Lung (tissue), 12 donors: ENCODE results near the gene HCST. TPM values are rescaled to one million over a fixed set of nuclear protein-coding genes. Genes with fewer than 3 reads are reported as not detected.

Source experiments
- ATAC-seq: fragments of 200-7000 bp; cut with Tn5 transposase; one replicate; pipeline ENCODE4 v1.9.1; 2020; ENCODE audit warnings: moderate number of reproducible peaks; ENCODE audit not compliant: insufficient read depth, low FRiP score
- DNase-seq, 3 donors: peaks; one replicate each; pipeline ENCODE4 v3.0.0-alpha.2; 2013 to 2017
- H3K27ac ChIP-seq, 2 donors: one replicate each; pipeline ENCODE4 v1.5.1; 2013; ENCODE audit warnings: mild to moderate bottlenecking in 2 of 2, moderate library complexity in 2 of 2, control low read depth in 1 of 2, inconsistent platforms in 1 of 2, low read depth in 1 of 2, low read length in 1 of 2
- H3K27me3 ChIP-seq, 3 donors: one replicate each; pipeline ENCODE4 v1.5.1; 2013; ENCODE audit warnings: low read length in 2 of 3; ENCODE audit not compliant: control insufficient read depth in 3 of 3, insufficient read depth in 3 of 3
- H3K36me3 ChIP-seq, 4 donors: one replicate each; pipeline ENCODE4 v1.5.1; 2013; ENCODE audit warnings: low read length in 4 of 4, mild to moderate bottlenecking in 1 of 4, moderate library complexity in 1 of 4; ENCODE audit not compliant: control insufficient read depth in 4 of 4, insufficient read depth in 4 of 4
- H3K4me1 ChIP-seq, 5 donors: one replicate each; pipeline ENCODE4 v1.5.1; 2013; ENCODE audit warnings: low read length in 5 of 5, mild to moderate bottlenecking in 2 of 5, moderate library complexity in 1 of 5; ENCODE audit not compliant: control insufficient read depth in 5 of 5, insufficient read depth in 5 of 5
- H3K4me3 ChIP-seq: one replicate; pipeline ENCODE4 v1.5.1; 2013; ENCODE audit warnings: mild to moderate bottlenecking, control low read depth, moderate library complexity
- H3K9ac ChIP-seq, 2 donors: one replicate each; pipeline ENCODE4 v1.5.1; 2013; ENCODE audit warnings: low read length in 2 of 2, control low read depth in 1 of 2; ENCODE audit not compliant: insufficient read depth in 1 of 2
- H3K9me3 ChIP-seq, 4 donors: one replicate each; pipeline ENCODE4 v1.5.1; 2013; ENCODE audit warnings: low read length in 3 of 4, mild to moderate bottlenecking in 1 of 4, moderate library complexity in 1 of 4; ENCODE audit not compliant: control insufficient read depth in 4 of 4, insufficient read depth in 3 of 4
- CTCF ChIP-seq: IDR thresholded peaks from 2 replicates; pipeline ENCODE4 v1.5.1; 2012; ENCODE audit warnings: mild to moderate bottlenecking; ENCODE audit errors: control extremely low read depth, extremely low read depth
- WGBS, 2 donors: extraction: QIAGEN DNeasy Blood & Tissue Kit; methylation state at CpG; one replicate each; pipeline ENCODE4 v1.1.7; 2013; 5-methylcytosine and 5-hydroxymethylcytosine counted together
- polyA plus RNA-seq, 2 donors: library from polyadenylated mRNA; stranded (reverse); fragments of 200-250 nt; gene quantifications; one replicate each; pipeline ENCODE4 v1.2.1, GENCODE V29; 2013
- total RNA-seq, 2 donors: library from RNA; depleted of rRNA in 1 of 2; stranded (reverse); fragments of >200 nt in 1 of 2; gene quantifications; one replicate each; pipeline ENCODE4 v1.2.1, GENCODE V29; 2014 to 2021
- donor health status: control.
- donor health status: control.
- donor health status: Bipolar disorder and iron deficiency.
- donor health status: healthy.
- donor health status: DM: yes; HTN: yes; CAD: no.

The HCST gene
- total and polyA plus RNA-seq, 4 donors = 5.4 to 118 (median 61.2) TPM

- no peak overlapping the region for H3K4me3 ChIP-seq
- no peak for TF ChIP-seq CTCF
- H3K36me3 ChIP-seq = no peaks in the 10 kb centered on the region
- DNase-seq = no peak
- H3K9ac ChIP-seq = no peak overlapping the region
- 83 to 91% methylated on average over 5 of the region's 5 CpGs for WGBS, 2 donors
- H3K9me3 ChIP-seq = no peaks in the 10 kb centered on the region
- H3K27me3 ChIP-seq = no peaks in the 10 kb centered on the region
- ATAC-seq = no peak
- H3K27ac ChIP-seq = no peak overlapping the region
- H3K4me1 ChIP-seq = peaks cover 0 to 16% (median 0%) of the 10 kb centered on the region in 5 donors
Observed at GRCh38 chr19:35872180-35872579, 30.1 kb upstream of the HCST start.

- Histone ChIP-seq H3K4me1 (peaks cover 0 to 8% (median 0%) of the 10 kb centered on the region in 5 donors), H3K27ac (no peak overlapping the region), H3K4me3 (no peak overlapping the region), H3K36me3 (no peaks in the 10 kb centered on the region), H3K9me3 (no peaks in the 10 kb centered on the region), H3K27me3 (no peaks in the 10 kb centered on the region), H3K9ac (no peak overlapping the region)
- ATAC-seq = no peak
- no peak for DNase-seq
- 92 to 93% methylated on average over 32 of the region's 32 CpGs for WGBS, 2 donors
- TF ChIP-seq CTCF = no peak
Observed at GRCh38 chr19:35874392-35874930, 27.9 kb upstream of the HCST start.

- Histone ChIP-seq H3K4me1 (no peaks in the 10 kb centered on the region), H3K9me3 (no peaks in the 10 kb centered on the region), H3K27ac (no peak overlapping the region), H3K27me3 (no peaks in the 10 kb centered on the region), H3K36me3 (no peaks in the 10 kb centered on the region), H3K9ac (no peak overlapping the region), H3K4me3 (no peak overlapping the region)
- ATAC-seq (no peak), DNase-seq (no peak)
- 50 to 53% methylated on average over 23 of the region's 23 CpGs for WGBS, 2 donors
- TF ChIP-seq CTCF = no peak
Observed at GRCh38 chr19:35879068-35879467, 23.3 kb upstream of the HCST start.

- H3K27ac ChIP-seq = no peak overlapping the region
- TF ChIP-seq CTCF = no peak
- no peaks in the 10 kb centered on the region for H3K4me1 ChIP-seq
- no peaks in the 10 kb centered on the region for H3K27me3 ChIP-seq
- no peaks in the 10 kb centered on the region for H3K9me3 ChIP-seq
- WGBS, 2 donors = 3 to 4% methylated on average over 28 of the region's 28 CpGs
- no peaks in the 10 kb centered on the region for H3K36me3 ChIP-seq
- ATAC-seq (peak; percentile 95), DNase-seq (peak; percentile 90 to 91 (median 90))
- H3K4me3 ChIP-seq = no peak overlapping the region
- no peak overlapping the region for H3K9ac ChIP-seq
Observed at GRCh38 chr19:35879770-35880317, 22.5 kb upstream of the HCST start.
